ENCODE data around the gene TMEM260.
A peak's percentile ranks its signal among the peaks of the same experiment; 100 is the strongest.

The TMEM260 gene

GRCh38 chr14:56579345-56580220 is at the start of gene TMEM260:
Gene TMEM260 (plus strand): TSS chr14:56579798. CDS start chr14:56579915, 117 bp downstream.
- peak; percentile 55 for DNase-seq (ENCODE audit: low spot score)
- no peak for FAIRE-seq

GRCh38 chr14:56532546-56532945 is 47.1 kb upstream of the TMEM260 start:
- FAIRE-seq: no peak

GRCh38 chr14:56534656-56535055 is 44.9 kb upstream of the TMEM260 start:
- DNase-seq (ENCODE audit: low spot score) (no peak), FAIRE-seq (no peak)

More at GRCh38 chr14:56532546-56532945, 47.1 kb upstream of the TMEM260 start:
- no peak for DNase-seq (ENCODE audit: low spot score)

GRCh38 chr14:56539862-56540261 is 39.7 kb upstream of the TMEM260 start:
- no peak for FAIRE-seq
- DNase-seq (ENCODE audit: low spot score): no peak

GRCh38 chr14:56543436-56543835 is 36.2 kb upstream of the TMEM260 start:
- no peak for DNase-seq (ENCODE audit: low spot score)
- no peak for FAIRE-seq

- DNase-seq (ENCODE audit: low spot score): no peak
- FAIRE-seq: no peak
These were observed 29.9 kb upstream of the TMEM260 start for GRCh38 chr14:56549721-56550120.

GRCh38 chr14:56552615-56553014 is 27.0 kb upstream of the TMEM260 start:
- DNase-seq (ENCODE audit: low spot score) (no peak), FAIRE-seq (no peak)

- DNase-seq (ENCODE audit: low spot score) (no peak), FAIRE-seq (no peak)
These were observed 25.3 kb upstream of the TMEM260 start for GRCh38 chr14:56554301-56554700.

GRCh38 chr14:56555921-56556570 is 23.6 kb upstream of the TMEM260 start:
- FAIRE-seq: no peak

GRCh38 chr14:56559182-56559581 is 20.4 kb upstream of the TMEM260 start:
- FAIRE-seq: no peak
- no peak for DNase-seq (ENCODE audit: low spot score)

More at GRCh38 chr14:56555921-56556570, 23.6 kb upstream of the TMEM260 start:
- DNase-seq (ENCODE audit: low spot score): no peak

GRCh38 chr14:56561606-56562005 is 18.0 kb upstream of the TMEM260 start:
- no peak for FAIRE-seq
- DNase-seq (ENCODE audit: low spot score): no peak

- FAIRE-seq: no peak
- DNase-seq (ENCODE audit: low spot score): no peak
These were observed 16.7 kb upstream of the TMEM260 start for GRCh38 chr14:56562883-56563282.

- DNase-seq (ENCODE audit: low spot score): no peak
- FAIRE-seq: no peak
These were observed 10.4 kb upstream of the TMEM260 start for GRCh38 chr14:56569174-56569573.

GRCh38 chr14:56570295-56570694 is 9.3 kb upstream of the TMEM260 start:
- DNase-seq (ENCODE audit: low spot score) (no peak), FAIRE-seq (no peak)

- no peak for FAIRE-seq
- no peak for DNase-seq (ENCODE audit: low spot score)
These were observed 668 bp downstream of the TMEM260 start for GRCh38 chr14:56580221-56580711.

GRCh38 chr14:56581041-56581727 is 1.6 kb downstream of the TMEM260 start:
- DNase-seq (ENCODE audit: low spot score) (no peak), FAIRE-seq (no peak)

GRCh38 chr14:56585461-56586084 is 6.0 kb downstream of the TMEM260 start:
- DNase-seq (ENCODE audit: low spot score) (no peak), FAIRE-seq (no peak)

GRCh38 chr14:56587701-56588100 is 8.1 kb downstream of the TMEM260 start:
- DNase-seq (ENCODE audit: low spot score): no peak
- no peak for FAIRE-seq

GRCh38 chr14:56590535-56590960 is 10.9 kb downstream of the TMEM260 start:
- FAIRE-seq: no peak
- no peak for DNase-seq (ENCODE audit: low spot score)

- DNase-seq (ENCODE audit: low spot score) (peak; percentile 3), FAIRE-seq (no peak)
These were observed 13.3 kb downstream of the TMEM260 start for GRCh38 chr14:56592746-56593544.
